HUES48 (cell line): Measurements from ENCODE around the gene MSH6.

Source experiments
- H3K27ac ChIP-seq: one replicate; pipeline ENCODE4 v1.7.0; 2013; ENCODE audit warnings: low read depth, low read length, inconsistent platforms
- H3K27me3 ChIP-seq: 2 replicates; pipeline ENCODE4 v1.6.1; 2013; ENCODE audit warnings: mild to moderate bottlenecking, low read length; ENCODE audit not compliant: control insufficient read depth, insufficient read depth
- H3K36me3 ChIP-seq: 2 replicates; pipeline ENCODE4 v1.6.1; 2013; ENCODE audit warnings: low read length; ENCODE audit not compliant: control insufficient read depth, insufficient read depth
- H3K4me1 ChIP-seq: 2 replicates; pipeline ENCODE4 v1.6.1; 2013; ENCODE audit warnings: mild to moderate bottlenecking, low read length; ENCODE audit not compliant: control insufficient read depth, insufficient read depth
- H3K4me3 ChIP-seq: 2 replicates; pipeline ENCODE4 v1.5.1; 2013; ENCODE audit warnings: mild to moderate bottlenecking, low read depth, low read length
- H3K9ac ChIP-seq: 2 replicates; pipeline ENCODE4 v1.6.1; 2013; ENCODE audit warnings: mild to moderate bottlenecking, low read depth, low read length, moderate library complexity
- H3K9me3 ChIP-seq: 2 replicates; pipeline ENCODE4 v1.6.1; 2013; ENCODE audit warnings: low read length; ENCODE audit not compliant: control insufficient read depth, insufficient read depth

The MSH6 gene

DNA sequence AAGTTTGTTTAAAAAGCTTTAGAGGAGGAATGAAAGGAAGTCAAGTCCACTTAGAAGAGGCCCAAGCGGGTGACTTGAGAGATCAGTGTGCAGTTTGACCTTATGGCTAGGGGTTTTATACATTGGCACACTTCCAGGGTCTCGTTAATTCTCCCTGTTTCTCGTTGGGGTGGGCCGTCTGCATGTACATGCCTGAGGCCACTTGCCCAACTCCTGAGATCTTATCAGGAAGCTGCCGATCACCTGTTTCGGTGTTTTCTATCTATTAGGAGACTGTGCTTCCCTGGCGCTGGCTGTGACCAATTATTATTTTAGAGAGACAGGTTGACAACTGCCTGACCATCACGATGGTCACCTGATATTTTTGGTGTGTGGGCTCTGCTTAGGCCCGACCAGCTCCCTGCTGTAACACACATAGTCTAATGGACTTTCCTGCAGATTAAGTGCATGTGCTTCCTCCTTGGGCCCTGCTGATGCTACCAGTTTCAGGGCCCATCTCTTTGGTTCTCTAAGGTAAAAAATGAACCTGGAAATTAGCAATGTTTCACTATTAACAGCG, 31.0 kb upstream of the MSH6 start:
- H3K9me3 ChIP-seq = peaks cover 32% of the 10 kb centered on the region
- H3K4me1 ChIP-seq = peaks cover 10% of the 10 kb centered on the region
- H3K27me3 ChIP-seq = no peaks in the 10 kb centered on the region
- H3K27ac ChIP-seq = peak overlapping the region; percentile 45
- no peaks in the 10 kb centered on the region for H3K36me3 ChIP-seq
- no peak overlapping the region for H3K9ac ChIP-seq
- H3K4me3 ChIP-seq = no peak overlapping the region

DNA sequence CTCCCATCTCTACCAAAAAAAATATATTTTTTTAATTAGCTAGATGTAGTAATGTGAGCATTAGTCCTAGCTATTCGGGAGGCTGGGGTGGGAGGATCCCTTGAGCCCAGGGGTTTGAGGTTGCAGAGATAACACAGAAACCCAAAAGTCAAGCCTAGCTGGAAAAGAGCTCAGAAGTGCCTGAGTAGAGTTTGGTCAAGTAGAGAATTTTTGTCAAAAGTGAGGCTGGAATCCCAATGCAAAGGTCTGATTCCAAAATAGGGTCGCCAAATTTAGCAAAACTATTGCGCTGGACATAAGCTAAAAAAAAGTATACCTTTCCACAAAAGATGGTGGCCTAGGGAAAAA, 15.5 kb upstream of the MSH6 start:
- no peak overlapping the region for H3K4me3 ChIP-seq
- no peak overlapping the region for H3K9ac ChIP-seq
- H3K9me3 ChIP-seq = no peaks in the 10 kb centered on the region
- H3K4me1 ChIP-seq = no peaks in the 10 kb centered on the region
- no peaks in the 10 kb centered on the region for H3K27me3 ChIP-seq
- H3K36me3 ChIP-seq = no peaks in the 10 kb centered on the region
- H3K27ac ChIP-seq = no peak overlapping the region

DNA sequence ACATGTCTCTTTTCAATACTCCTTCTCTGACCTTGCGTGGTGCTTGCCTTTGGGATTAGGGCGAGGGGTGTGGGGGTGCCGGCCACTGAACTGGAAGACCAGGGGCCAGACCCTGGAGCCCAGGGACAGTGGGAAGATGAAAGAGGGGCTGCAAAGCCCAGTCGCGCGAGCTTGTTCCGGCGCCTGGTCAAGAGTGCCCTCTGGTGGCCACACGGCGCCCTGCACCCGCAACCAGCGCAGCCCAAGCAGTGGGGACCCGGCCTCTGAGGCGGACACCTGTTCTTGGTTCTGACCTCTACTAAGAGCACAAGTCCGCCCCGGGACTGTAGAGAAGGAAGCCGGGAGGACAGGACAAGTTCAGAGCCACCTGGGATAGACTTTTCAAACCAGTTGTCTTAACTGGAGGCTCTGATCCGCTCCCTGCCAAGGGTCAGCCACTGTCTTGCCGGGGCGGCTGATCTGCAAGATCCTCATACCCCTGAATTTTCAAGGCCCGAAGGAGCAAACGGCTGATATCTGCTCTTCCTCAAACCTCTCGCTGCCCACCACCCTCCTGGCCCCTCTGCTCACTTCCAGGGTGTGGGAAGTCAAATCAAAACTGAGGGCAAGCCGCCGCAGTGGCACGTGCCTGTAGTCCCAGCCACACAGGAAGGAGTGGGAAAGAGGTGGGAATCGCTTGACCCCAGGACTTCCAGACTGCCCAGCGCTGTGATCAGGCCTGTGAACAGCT, 14.9 kb upstream of the MSH6 start:
- Histone ChIP-seq H3K27ac (no peak overlapping the region), H3K9me3 (no peaks in the 10 kb centered on the region), H3K9ac (no peak overlapping the region), H3K4me1 (no peaks in the 10 kb centered on the region), H3K4me3 (no peak overlapping the region), H3K27me3 (no peaks in the 10 kb centered on the region), H3K36me3 (no peaks in the 10 kb centered on the region)

GRCh38 chr2:47769318-47769717, 13.6 kb upstream of the MSH6 start:
- Histone ChIP-seq H3K9ac (no peak overlapping the region), H3K27me3 (no peaks in the 10 kb centered on the region), H3K9me3 (no peaks in the 10 kb centered on the region), H3K4me1 (peaks cover 1% of the 10 kb centered on the region; the same call in 1 of the 2 replicates), H3K36me3 (no peaks in the 10 kb centered on the region), H3K27ac (no peak overlapping the region), H3K4me3 (no peak overlapping the region)

DNA sequence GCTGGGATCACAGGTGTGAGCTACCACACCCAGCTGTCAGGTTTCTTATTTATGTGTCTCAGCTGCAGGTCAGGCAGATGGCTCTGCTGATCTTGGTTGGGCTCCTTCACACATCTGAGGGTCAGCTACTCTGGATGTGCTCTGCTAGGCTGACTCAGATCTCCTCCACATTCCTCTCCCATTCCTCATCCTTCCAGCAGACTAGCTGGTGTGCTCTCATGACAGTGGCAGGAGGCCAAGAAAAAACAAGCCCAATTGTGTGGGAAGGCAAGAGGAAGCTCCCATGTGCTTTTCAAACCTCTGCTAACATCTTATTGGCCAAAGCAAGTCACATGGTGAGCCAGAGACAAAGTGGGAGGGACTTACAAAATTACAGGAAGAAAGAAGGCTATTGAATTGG, 11.7 kb upstream of the MSH6 start:
- Histone ChIP-seq H3K27me3 (no peaks in the 10 kb centered on the region), H3K36me3 (no peaks in the 10 kb centered on the region), H3K4me3 (no peak overlapping the region), H3K9me3 (no peaks in the 10 kb centered on the region), H3K4me1 (peaks cover 5% of the 10 kb centered on the region; the same call in 1 of the 2 replicates), H3K9ac (no peak overlapping the region), H3K27ac (no peak overlapping the region)

DNA sequence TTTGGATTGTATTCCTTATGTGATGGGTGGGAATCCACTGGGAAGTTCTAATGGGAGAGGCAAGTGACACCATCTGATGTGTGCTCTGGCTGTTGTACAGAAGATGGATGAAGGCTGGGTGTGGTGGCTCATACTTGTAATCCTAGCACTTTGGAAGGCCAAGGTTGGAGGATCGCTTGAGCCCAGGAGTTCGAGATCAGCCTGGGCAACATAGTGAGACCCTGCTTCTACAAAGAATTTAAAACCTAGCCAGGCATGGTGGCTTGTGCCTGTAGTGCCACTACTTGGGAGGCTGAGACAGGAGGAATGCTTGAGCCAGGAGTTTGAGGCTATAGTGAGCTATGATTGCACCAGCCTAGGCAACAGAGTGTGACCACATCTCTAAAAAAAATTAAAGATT, 10.6 kb upstream of the MSH6 start:
- H3K36me3 ChIP-seq = no peaks in the 10 kb centered on the region
- H3K9ac ChIP-seq = no peak overlapping the region
- H3K4me3 ChIP-seq = no peak overlapping the region
- no peaks in the 10 kb centered on the region for H3K27me3 ChIP-seq
- H3K4me1 ChIP-seq = peaks cover 7% of the 10 kb centered on the region; the same call in 1 of the 2 replicates
- no peaks in the 10 kb centered on the region for H3K9me3 ChIP-seq
- no peak overlapping the region for H3K27ac ChIP-seq

DNA sequence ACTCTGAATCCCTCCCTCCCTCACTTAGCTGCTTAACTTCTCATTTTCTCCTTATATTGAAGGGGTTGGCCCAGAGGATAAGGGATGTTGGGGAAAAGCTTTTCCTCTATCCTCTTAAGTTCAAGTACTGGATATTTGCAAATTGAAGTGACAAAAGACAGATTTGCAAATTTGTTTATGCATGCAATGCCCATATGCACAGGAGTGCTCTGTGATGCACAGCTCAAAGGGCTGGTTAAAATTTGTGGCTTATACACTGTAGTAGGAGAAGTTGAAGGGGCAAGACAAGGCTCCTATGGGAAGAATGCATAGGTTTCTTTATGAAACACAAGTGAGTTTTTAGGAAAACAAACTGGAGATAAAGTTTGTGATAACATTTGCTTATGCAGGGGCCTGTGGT, 8.4 kb upstream of the MSH6 start:
- no peak overlapping the region for H3K4me3 ChIP-seq
- H3K9ac ChIP-seq = no peak overlapping the region
- H3K27me3 ChIP-seq = no peaks in the 10 kb centered on the region
- peaks cover 12% of the 10 kb centered on the region; the same call in 1 of the 2 replicates for H3K4me1 ChIP-seq
- H3K36me3 ChIP-seq = no peaks in the 10 kb centered on the region
- H3K9me3 ChIP-seq = no peaks in the 10 kb centered on the region
- H3K27ac ChIP-seq = no peak overlapping the region

GRCh38 chr2:47777277-47777937, 5.5 kb upstream of the MSH6 start:
- H3K27ac ChIP-seq = no peak overlapping the region
- H3K9ac ChIP-seq = no peak overlapping the region
- H3K4me3 ChIP-seq = no peak overlapping the region
- H3K27me3 ChIP-seq = no peaks in the 10 kb centered on the region
- no peaks in the 10 kb centered on the region for H3K36me3 ChIP-seq
- no peaks in the 10 kb centered on the region for H3K9me3 ChIP-seq
- peaks cover 12% of the 10 kb centered on the region; the same call in 1 of the 2 replicates for H3K4me1 ChIP-seq

DNA sequence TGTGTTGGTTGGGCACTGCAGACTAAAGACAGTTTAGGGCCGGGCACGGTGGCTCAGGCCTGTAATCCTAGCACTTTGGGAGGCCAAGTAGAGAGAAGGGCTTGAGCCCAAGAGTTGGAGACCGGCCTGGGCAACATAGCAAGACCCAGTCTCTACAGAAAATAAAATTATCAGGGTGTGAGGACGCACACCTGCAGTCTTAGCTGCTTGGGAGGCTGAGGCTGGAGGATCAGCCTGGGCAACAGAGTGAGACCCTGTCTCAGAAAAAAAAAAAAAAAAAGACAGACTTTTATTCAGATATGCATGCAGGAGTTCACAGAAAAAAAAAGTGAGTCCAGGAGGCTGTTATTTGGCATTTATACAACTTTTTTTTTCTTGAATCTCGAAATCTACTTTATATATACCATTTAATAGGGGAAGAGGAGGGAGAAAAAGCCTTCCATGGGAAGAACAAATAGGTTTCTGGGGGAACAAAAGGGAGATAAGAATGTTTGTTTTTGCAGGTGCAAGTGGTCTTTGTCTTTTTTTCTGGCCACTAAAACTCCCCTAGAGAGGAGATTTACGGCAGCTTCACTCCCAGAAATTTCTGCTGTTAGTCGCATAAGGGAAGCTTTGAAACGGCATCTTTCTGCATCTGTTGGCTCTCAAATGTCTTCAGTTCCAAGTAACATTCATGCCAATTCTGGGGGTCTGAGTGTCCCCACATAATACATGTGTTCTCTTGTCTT, 4.1 kb upstream of the MSH6 start:
- no peak overlapping the region for H3K9ac ChIP-seq
- no peaks in the 10 kb centered on the region for H3K27me3 ChIP-seq
- peak overlapping the region; percentile 50 for H3K27ac ChIP-seq
- no peaks in the 10 kb centered on the region for H3K9me3 ChIP-seq
- H3K4me1 ChIP-seq = peaks cover 12% of the 10 kb centered on the region; the same call in 1 of the 2 replicates
- no peak overlapping the region for H3K4me3 ChIP-seq
- no peaks in the 10 kb centered on the region for H3K36me3 ChIP-seq

GRCh38 chr2:47779426-47779790, 3.5 kb upstream of the MSH6 start:
- Histone ChIP-seq H3K9me3 (no peaks in the 10 kb centered on the region), H3K27ac (peak overlapping the region; percentile 50), H3K36me3 (no peaks in the 10 kb centered on the region), H3K27me3 (no peaks in the 10 kb centered on the region), H3K4me3 (no peak overlapping the region), H3K9ac (no peak overlapping the region), H3K4me1 (peaks cover 10% of the 10 kb centered on the region; the same call in 1 of the 2 replicates)

DNA sequence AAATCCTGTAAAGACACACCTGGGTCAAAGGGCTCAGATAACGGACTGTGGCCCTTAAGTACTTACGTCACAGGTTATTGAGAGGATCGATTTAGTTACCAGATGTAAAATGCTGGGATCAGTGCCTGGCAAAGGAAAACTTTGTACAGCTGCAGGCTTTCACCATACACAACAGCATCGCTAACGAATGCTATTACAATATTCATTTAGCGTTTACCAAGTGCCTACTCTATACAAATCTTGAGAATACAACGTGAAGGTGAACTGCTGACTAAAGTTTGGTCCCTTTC, 619 bp upstream of the MSH6 start:
- Histone ChIP-seq H3K9ac (peak overlapping the region; percentile 94), H3K27me3 (no peaks in the 10 kb centered on the region), H3K36me3 (peaks cover 4% of the 10 kb centered on the region; the same call in 1 of the 2 replicates), H3K9me3 (no peaks in the 10 kb centered on the region), H3K27ac (peak overlapping the region; percentile 99), H3K4me3 (peak overlapping the region; percentile 91), H3K4me1 (peaks cover 10% of the 10 kb centered on the region; the same call in 1 of the 2 replicates)
